ENCODE results near the gene NRG3.
A peak's percentile ranks its signal among the peaks of the same experiment; 100 is the strongest.

Gene NRG3

DNA sequence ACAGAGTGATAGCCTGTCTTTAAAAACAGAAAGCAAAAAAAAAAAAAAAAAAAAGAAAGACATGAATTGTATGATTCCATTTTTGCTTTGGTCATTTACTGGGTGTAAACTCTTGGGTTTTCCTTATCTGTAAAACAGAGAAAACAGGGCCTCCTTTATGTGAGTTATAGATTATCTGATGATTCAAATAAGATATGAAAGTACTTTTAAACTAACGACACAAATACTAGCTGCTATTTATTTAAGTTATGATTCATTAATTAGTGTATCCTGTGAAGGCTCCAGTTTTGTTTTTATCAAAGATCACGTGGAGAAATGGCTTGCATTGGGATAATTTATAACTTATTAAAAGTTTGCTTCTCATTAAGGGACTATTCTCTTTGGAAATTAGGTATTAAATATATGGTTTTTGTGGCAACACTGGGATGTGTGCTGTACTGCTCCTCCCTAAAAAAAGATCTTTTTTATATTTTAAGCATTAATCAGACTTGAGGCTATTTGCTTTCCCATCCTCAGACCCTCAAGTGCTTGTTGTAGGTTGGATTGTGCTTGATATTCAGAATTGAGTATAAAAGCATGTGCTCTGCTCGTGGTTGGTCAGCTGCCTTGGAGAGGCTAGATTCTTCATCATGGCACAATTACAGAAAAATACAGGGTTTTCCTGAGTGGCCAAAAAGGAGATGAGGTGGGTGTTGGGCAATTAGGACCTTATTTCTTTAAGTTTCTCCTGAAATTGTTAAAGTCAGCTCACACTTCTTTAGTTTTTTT is 39.9 kb downstream of the NRG3 start:
- TF ChIP-seq, protein P1, sequence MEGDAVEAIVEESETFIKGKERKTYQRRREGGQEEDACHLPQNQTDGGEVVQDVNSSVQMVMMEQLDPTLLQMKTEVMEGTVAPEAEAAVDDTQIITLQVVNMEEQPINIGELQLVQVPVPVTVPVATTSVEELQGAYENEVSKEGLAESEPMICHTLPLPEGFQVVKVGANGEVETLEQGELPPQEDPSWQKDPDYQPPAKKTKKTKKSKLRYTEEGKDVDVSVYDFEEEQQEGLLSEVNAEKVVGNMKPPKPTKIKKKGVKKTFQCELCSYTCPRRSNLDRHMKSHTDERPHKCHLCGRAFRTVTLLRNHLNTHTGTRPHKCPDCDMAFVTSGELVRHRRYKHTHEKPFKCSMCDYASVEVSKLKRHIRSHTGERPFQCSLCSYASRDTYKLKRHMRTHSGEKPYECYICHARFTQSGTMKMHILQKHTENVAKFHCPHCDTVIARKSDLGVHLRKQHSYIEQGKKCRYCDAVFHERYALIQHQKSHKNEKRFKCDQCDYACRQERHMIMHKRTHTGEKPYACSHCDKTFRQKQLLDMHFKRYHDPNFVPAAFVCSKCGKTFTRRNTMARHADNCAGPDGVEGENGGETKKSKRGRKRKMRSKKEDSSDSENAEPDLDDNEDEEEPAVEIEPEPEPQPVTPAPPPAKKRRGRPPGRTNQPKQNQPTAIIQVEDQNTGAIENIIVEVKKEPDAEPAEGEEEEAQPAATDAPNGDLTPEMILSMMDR (IDR thresholded peaks at IDR 0.05; ENCODE audit: low read depth, low read length), result no peak
- no peak for DNase-seq (ENCODE audit: low read depth, low spot score)
- in situ Hi-C loops (cut with HindIII; ENCODE audit: low sequenced_read_pairs), result no loop called here
- no peak overlapping the region for H3K4me3 ChIP-seq (ENCODE audit: low read depth, low read length)

DNA sequence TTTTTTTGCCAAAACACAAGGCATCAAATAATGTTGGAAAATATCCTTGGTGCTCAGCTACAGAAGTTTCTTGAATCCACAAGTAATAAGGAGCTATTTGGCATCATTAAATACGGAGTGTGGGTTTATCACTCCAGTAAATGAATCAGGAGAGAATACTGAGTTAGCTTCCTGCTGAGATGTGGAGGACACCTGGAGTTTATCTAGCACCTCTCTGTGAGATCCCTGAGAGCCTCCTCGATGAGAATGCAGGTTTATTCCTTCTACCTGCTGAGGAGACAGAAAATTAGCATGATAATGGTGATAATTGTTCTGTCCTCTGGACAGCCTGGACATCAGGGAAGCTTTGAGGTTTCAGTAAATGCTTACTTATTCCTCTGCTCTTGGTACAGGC is 40.5 kb downstream of the NRG3 start:
- H3K4me3 ChIP-seq (ENCODE audit: low read depth, low read length), result no peak overlapping the region
- no peak for DNase-seq (ENCODE audit: low read depth, low spot score)
- TF ChIP-seq, protein P1 (IDR thresholded peaks at IDR 0.05; ENCODE audit: low read depth, low read length), result no peak
- in situ Hi-C loops (cut with HindIII; ENCODE audit: low sequenced_read_pairs), result no loop called here

DNA sequence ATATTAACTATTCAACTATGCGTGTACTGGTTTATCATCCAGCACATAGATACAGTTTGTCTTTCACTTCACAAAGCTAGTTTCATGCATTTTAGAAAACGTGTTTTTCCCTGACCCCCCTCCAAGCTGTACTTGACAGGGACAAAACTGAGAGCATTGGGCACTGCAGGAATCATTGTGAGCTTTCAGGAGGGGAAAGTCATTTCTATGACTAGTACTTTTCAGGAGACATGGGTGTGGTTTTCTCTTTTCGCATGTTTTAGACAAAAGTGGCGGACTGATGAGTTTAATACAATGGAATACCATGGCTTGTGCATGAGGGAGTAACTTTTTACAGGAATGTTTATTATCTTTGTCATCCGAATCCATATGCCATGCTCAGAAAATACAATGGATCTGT is 42.7 kb downstream of the NRG3 start:
- no peak for DNase-seq (ENCODE audit: low read depth, low spot score)
- TF ChIP-seq, protein P1 (IDR thresholded peaks at IDR 0.05; ENCODE audit: low read depth, low read length), result no peak
- no peak overlapping the region for H3K4me3 ChIP-seq (ENCODE audit: low read depth, low read length)
- in situ Hi-C loops (cut with HindIII; ENCODE audit: low sequenced_read_pairs), result no loop called here

DNA sequence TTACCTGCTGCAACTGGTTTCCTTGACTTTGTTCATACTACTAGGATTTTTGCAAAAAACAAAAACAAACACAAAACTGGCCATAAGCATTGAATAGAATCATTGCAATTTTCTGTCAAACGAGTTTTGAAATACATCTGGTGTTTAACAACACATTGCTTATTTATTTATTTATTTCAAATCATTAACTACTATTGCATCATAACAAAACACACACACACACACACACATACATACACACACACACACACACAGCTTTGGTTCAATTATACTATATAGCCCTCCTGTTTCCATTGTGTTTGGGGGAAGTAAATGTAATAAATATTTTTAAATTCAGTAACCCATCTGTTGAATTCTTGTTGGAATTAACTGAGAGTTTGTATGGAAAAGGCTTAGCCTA is 43.8 kb downstream of the NRG3 start:
- H3K4me3 ChIP-seq (ENCODE audit: low read depth, low read length), result no peak overlapping the region
- DNase-seq (ENCODE audit: low read depth, low spot score), result no peak
- in situ Hi-C loops (cut with HindIII; ENCODE audit: low sequenced_read_pairs), result no loop called here
- TF ChIP-seq, protein P1 (IDR thresholded peaks at IDR 0.05; ENCODE audit: low read depth, low read length), result no peak

DNA sequence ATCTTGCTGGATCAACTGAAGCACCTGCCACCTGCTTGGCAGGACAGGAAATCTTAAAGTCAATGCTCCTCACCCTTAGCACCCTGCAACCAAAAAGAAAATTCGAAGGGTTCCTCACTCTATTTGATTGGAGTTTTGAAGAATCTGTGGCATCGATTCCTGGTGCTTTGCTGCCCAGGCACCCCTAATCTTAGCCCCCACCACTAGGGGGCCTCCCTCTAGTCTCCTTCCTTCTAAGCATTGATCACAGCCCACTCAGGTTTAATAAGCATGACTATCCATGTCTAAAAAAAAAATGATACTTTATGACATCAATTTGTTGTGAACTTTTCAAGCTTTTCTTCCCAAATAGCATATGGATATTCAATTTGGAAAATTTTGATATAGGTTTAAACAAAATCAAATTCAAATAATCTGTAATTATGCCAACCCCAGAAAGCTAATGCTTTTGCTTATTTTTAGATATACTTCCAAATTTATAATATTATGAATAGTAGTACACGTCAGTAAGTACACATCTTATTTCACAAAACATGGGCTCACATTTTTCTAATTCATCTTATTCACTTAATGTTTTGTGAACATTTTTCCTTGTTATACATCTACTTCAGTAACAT is 45.3 kb downstream of the NRG3 start:
- DNase-seq (ENCODE audit: low read depth, low spot score), result no peak
- TF ChIP-seq, protein P1 (IDR thresholded peaks at IDR 0.05; ENCODE audit: low read depth, low read length), result peak; percentile 41
- in situ Hi-C loops (cut with HindIII; ENCODE audit: low sequenced_read_pairs), result no loop called here
- H3K4me3 ChIP-seq (ENCODE audit: low read depth, low read length), result no peak overlapping the region

DNA sequence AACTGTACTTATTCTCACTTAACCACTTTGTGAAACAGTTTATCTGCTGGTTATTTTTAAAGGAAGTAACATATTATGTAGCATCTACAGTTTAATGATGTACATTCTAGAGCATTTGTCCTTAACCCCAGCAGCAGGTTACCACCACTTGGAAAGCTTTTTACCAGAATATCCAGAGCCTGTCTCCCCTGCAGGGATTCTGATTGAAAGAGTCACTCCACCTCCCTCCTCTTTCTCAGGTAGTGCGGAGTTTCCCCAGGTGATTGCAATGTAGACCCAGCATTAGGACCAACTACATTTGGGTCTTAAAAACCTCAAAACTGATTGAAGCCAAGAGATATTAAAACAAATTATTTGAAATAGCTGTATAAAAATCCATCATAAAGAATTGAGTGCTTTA is 53.1 kb downstream of the NRG3 start:
- TF ChIP-seq, protein P1 (IDR thresholded peaks at IDR 0.05; ENCODE audit: low read depth, low read length), result no peak
- no peak overlapping the region for H3K4me3 ChIP-seq (ENCODE audit: low read depth, low read length)
- no peak for DNase-seq (ENCODE audit: low read depth, low spot score)
- in situ Hi-C loops (cut with HindIII; ENCODE audit: low sequenced_read_pairs), result no loop called here
